Measurements from ENCODE around the gene C18orf63.

The C18orf63 gene

DNA sequence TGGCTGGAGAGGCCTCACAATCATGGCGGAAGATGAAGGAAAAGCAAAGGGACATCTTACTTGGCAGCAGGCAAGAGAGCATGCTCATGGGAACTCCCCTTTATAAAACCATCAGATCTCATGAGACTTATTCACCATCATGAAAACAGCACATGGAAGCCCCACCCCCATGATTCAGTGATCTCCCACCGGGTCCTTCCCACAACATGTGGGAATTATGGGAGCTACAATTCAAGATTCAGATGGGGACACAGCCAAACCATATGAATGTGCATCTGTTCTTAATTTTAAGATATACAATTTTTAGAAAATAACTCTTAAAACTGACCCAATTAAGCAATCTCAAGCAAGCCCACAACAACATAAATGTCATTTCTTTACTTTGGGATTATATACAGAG is 12.6 kb downstream of the C18orf63 start:
- no peak for DNase-seq (ENCODE audit: low spot score)

DNA sequence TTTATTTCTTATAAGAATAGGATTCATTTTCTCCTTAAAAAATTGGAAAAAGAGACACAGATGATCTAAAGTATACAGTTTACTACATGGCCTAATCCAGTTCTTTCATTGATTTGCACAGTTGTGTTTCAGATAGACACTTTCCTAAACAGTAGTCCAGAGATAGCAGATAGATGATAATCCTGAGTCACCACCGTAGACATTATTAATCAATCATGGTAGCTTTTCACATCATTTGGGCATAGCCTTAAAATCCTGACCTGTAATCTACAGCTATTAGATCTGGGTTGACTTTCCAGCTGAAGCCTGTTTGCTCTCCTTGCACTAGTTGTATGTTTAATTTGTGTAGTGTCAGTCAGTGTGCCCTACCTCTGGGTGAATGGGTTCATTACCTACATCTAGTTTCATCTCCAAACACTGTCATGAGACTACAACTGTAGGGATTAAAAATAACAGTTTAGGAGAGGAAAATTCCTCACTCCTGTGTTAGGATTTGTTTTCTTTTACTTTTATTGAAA is 14.1 kb downstream of the C18orf63 start:
- no peak for DNase-seq (ENCODE audit: low spot score)

DNA sequence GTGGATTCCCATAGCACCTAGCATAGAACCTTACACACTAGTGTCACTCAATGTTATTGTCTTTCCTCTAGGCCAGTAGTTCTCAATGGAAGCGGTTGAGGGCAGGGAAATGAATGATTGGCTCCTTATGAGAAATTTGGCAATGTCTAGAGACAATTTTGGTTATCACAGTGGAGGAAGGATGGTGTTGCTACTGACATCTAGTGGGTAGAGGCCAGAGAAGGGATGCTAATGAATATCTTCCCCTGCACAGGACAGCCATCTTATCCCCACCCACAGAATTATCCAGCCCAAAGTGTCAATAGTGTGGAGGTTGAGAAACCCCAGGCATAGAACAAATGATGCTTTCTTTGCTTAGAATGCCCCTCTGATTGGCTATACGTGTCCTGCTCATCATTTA is 15.8 kb downstream of the C18orf63 start:
- DNase-seq (ENCODE audit: low spot score) = peak; percentile 61

DNA sequence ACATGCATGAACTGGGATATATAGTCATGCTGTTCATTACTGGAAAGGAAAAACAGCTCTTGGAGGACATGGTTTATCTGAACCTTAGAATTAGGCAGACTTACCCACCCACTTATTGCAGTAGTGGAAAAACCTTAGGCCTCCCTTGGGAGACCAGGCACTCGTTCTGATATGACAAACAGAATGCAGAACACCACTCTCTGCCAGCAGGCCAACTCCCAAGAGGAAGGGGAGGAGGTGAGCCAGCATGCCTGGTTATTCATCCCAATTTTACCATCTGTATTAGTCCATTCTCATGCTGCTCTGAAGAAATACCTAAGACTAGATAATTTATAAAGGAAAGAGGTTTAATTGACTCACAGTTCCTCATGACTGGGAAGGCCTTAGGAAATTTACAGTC is 17.5 kb downstream of the C18orf63 start:
- no peak for DNase-seq (ENCODE audit: low spot score)

DNA sequence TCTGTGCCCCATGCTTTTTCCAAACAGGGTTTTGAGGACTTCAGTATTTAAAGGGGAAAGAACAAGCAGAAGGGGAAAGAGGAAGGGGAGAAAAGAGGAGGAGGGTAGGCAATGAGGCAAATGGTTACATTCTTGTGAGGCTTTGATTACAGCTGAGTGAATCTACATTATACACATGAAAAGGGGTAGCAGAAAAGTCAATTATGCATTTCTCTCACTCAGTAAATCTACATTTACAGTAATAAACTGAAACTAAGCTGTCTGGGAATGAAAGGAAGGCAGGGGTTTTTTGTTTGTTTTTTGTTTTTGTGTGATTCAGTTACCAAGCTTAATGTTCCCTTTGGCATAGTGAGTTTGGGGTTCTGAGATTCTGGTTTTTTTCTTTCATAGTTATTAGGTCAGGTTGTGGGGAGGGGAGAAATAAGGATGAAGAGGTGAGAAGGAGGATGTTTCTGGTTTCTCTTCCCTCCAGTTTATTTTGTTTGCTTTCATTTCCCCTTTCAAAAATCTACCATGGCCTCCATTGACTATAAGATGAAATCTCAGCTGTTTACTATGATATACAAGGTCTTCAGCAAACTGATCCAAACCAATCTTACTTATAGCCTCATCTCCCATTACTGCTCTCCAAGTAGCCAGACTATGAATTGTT is 18.7 kb downstream of the C18orf63 start:
- no peak for DNase-seq (ENCODE audit: low spot score)

GRCh38 chr18:74336656-74337055 is 21.0 kb downstream of the C18orf63 start:
- peak; percentile 6 for DNase-seq (ENCODE audit: low spot score)

GRCh38 chr18:74337155-74337911 is 21.7 kb downstream of the C18orf63 start:
- DNase-seq (ENCODE audit: low spot score) = peak; percentile 56

GRCh38 chr18:74337912-74338309 is 22.3 kb downstream of the C18orf63 start:
- DNase-seq (ENCODE audit: low spot score) = peak; percentile 12

- DNase-seq (ENCODE audit: low spot score) = peak; percentile 84
Measured at GRCh38 chr18:74342416-74343043, 26.9 kb downstream of the C18orf63 start.

- no peak for DNase-seq (ENCODE audit: low spot score)
Measured at GRCh38 chr18:74346206-74346605, 30.6 kb downstream of the C18orf63 start.

DNA sequence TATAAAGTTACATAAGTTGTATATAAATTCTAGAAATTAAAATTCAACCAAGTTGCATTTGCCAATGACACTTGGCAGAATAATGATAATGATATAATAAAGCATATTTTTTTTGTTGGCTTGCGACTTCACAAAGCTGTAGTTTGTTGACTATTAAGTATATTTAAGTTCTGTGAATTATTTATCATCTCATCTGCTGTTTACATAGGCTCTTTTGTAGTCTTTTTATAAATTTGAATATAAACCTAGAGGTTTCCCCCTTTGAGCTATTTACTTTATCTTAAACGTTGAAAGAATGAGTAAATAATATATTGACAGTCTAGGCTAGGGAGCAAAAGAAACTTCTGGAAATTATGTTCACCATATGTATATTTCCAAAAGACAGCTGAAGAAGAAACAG is 32.9 kb downstream of the C18orf63 start:
- no peak for DNase-seq (ENCODE audit: low spot score)

GRCh38 chr18:74351354-74351753 is 35.7 kb downstream of the C18orf63 start:
- DNase-seq (ENCODE audit: low spot score) = no peak

- no peak for DNase-seq (ENCODE audit: low spot score)
Measured at GRCh38 chr18:74353169-74353775, 37.6 kb downstream of the C18orf63 start.

- no peak for DNase-seq (ENCODE audit: low spot score)
Measured at GRCh38 chr18:74356959-74357358, 41.3 kb downstream of the C18orf63 start.

DNA sequence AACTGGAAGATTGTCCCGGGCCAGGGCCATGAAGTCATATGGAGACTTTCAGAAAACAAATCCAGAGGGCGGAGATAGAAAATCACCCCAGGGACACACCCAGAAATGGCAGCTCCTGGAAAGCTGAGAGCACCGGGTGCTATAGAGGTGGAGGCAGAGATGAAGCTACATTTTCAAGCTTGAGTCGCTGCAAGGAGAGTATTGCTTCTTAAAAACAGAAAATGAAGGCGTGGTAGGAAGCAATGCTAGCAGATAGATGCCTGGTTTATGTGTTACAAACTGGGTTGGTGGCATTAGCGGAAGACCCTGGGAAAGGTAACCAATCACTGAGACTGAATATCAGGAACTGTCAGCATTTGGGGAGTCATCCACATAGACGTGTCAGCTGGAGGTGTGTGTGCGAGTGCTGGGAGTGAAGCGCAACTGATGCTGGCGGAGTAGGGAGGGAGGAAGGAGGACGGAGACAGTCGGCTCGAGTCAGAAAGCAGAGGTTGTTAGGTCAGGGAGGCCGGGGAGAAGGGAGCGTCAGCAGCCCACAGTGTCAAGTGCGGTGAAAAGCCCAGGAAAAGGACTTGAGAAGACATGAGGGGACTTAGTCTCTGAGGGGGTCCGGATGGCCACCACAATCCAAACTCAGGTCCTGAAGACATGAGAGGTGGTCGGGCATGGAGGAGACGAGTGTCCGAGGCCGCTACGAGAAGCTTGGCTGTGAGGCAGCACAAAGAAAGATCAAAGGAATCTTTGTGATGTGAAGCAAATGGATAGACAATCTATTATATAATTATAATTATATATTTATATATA is 45.4 kb downstream of the C18orf63 start:
- no peak for DNase-seq (ENCODE audit: low spot score)

GRCh38 chr18:74367905-74368304 is 52.3 kb downstream of the C18orf63 start:
- DNase-seq (ENCODE audit: low spot score) = no peak

DNA sequence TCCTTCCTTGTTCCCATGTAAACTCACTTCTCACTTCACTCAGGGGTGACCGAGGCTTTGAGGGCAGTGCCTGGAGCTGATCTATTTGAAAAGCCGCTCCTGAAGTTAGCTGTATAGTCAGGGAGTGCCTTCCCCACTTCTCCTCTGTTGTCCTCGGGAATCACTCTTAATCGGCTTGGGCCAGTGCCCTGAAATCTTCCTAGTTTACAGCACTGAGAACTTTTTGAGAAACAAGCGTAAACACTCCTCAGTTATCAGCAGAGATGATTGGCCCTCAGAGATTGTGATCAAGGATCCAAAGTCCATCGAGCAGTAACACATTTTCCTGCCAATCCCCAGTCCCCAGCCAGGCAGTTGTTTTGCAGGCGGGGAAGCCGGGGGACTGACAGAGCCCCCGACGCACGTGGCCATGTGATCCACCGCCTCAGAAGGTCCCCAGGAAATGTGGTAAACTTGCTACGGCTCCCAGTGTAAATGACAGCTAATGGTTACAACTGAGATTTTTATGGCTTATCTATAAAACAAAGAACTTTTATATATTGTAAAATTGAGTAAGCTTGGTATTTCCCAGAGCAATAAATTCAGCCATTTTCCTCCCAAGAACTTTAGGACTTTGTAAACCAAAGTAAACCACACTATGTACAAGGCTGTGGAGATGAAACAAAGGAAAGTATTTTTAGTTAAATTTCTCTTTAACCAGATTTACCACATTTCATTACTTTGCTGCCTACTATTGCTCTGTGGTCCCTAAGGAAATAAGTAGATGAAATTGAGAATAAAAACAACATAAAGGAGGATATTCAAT is 53.5 kb downstream of the C18orf63 start:
- DNase-seq (ENCODE audit: low spot score) = no peak

- no peak for DNase-seq (ENCODE audit: low spot score)
Measured at GRCh38 chr18:74370115-74370514, 54.5 kb downstream of the C18orf63 start.

DNA sequence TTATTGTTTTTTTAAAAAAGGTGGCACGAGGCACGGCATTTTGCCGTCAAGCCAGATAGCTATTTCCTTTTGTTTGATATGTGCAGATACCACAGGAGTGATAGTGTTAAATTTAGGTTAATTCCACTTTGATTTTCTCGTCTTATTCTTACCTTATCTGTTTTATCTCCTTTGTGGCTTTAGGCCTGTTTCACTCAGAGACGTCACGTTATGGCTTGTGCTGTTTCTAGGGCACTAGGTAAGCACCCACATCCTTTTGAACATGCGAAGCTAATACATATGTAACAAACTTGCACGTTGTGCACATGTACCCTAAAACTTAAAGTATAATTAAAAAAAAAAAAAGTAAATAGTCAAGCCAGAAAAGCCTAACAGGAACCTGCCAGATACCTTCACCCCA is 57.8 kb downstream of the C18orf63 start:
- DNase-seq (ENCODE audit: low spot score) = no peak

- DNase-seq (ENCODE audit: low spot score) = no peak
Measured at GRCh38 chr18:74375999-74376398, 60.4 kb downstream of the C18orf63 start.

DNA sequence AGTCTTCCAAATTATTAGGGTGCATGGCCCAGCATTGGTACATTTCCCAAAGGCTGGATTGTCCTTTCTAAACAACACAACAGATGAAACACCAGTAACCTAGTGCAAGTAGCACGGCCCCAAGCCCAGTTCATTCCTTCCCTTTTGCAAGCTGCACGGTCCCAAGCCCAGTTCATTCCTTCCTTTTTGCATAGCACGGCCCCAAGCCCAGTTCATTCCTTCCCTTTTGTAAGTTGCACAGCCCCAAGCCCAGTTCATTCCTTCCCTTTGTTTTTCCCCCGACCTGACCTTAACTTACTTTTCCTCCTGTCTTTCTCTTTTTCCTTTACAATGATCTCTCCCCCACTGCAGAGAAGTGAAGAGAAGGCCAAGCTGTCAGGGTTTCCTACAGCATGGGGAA is 60.9 kb downstream of the C18orf63 start:
- no peak for DNase-seq (ENCODE audit: low spot score)
